ENCODE measurements around the gene SPINK4. TPM values are rescaled to one million over a fixed set of nuclear protein-coding genes. Genes with fewer than 3 reads are reported as not detected.

SPINK4 gene
- total and polyA plus RNA-seq, 2 donors (not counting 1 experiment from before 2014, with no cell fraction given), result not detected

GRCh38 chr9:33295571-33295970 is 55.6 kb downstream of the SPINK4 start:
- Mint-ChIP-seq H3K27ac (peak overlapping the region; percentile 94), H3K4me1 (peaks cover 89% of the 10 kb centered on the region), H3K27me3 (no peaks in the 10 kb centered on the region), H3K4me3 (peak overlapping the region; percentile 84), H3K9me3 (ENCODE audit: insufficient read depth) (no peaks in the 10 kb centered on the region)
- H2AFZ ChIP-seq (ENCODE audit: insufficient read depth, low read depth, low read length, poor library complexity, severe bottlenecking), result no peak overlapping the region
- peak overlapping the region; percentile 81 to 85 for H3K27ac ChIP-seq (ENCODE audit: low read length in 2 of 2)
- intact Hi-C loops (cut with micrococcal nuclease), result loop anchor here (10.0 kb wide), 4 partner anchors 131 to 741 kb away; partner anchors contain the start of genes B4GALT1, SMIM27, SMU1 and TOPORS
- H3K4me2 ChIP-seq (replicated peaks; ENCODE audit: low read depth, low read length, poor library complexity, severe bottlenecking), result peak overlapping the region; percentile 49
- DNase-seq (peak; percentile 42), ATAC-seq (ENCODE audit: low read depth) (no peak)
- peak overlapping the region in 1 of 5 experiments; percentile 16 for H3K4me3 ChIP-seq (ENCODE audit: control extremely low read depth in 1 of 5, extremely low read depth in 1 of 5, insufficient read depth in 1 of 5, low read depth in 2 of 5, low read length in 4 of 5)
- H3K79me2 ChIP-seq (ENCODE audit: control insufficient read depth, insufficient read depth, low read length), result peaks cover 89% of the 10 kb centered on the region
- H3K4me1 ChIP-seq (ENCODE audit: control insufficient read depth in 2 of 2, insufficient read depth in 2 of 2, low read length in 2 of 2), result peaks cover 79% of the 10 kb centered on the region in 2 donors
- TF ChIP-seq, protein P1, sequence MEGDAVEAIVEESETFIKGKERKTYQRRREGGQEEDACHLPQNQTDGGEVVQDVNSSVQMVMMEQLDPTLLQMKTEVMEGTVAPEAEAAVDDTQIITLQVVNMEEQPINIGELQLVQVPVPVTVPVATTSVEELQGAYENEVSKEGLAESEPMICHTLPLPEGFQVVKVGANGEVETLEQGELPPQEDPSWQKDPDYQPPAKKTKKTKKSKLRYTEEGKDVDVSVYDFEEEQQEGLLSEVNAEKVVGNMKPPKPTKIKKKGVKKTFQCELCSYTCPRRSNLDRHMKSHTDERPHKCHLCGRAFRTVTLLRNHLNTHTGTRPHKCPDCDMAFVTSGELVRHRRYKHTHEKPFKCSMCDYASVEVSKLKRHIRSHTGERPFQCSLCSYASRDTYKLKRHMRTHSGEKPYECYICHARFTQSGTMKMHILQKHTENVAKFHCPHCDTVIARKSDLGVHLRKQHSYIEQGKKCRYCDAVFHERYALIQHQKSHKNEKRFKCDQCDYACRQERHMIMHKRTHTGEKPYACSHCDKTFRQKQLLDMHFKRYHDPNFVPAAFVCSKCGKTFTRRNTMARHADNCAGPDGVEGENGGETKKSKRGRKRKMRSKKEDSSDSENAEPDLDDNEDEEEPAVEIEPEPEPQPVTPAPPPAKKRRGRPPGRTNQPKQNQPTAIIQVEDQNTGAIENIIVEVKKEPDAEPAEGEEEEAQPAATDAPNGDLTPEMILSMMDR (IDR thresholded peaks at IDR 0.05), result no peak
- TF ChIP-seq EZH2 (IDR thresholded peaks at IDR 0.05; ENCODE audit: borderline replicate concordance, insufficient read depth, low read depth, low read length, poor library complexity, severe bottlenecking), result no peak
- CTCF ChIA-PET, result interaction anchor here (0.8 kb wide), 1 partner anchor 9 kb away, joined by 4 read pairs; no protein-coding TSS in a partner anchor
- no CpG with 5 or more reads among the region's 2 CpGs for WGBS (ENCODE audit: insufficient coverage)
- no peak overlapping the region for H3K9ac ChIP-seq (ENCODE audit: low read length)
- no peaks in the 10 kb centered on the region for H3K27me3 ChIP-seq (replicated peaks in 1 of 4; ENCODE audit: control extremely low read depth in 1 of 4, control insufficient read depth in 3 of 4, insufficient read depth in 4 of 4, low read length in 3 of 4)
- POLR2A ChIA-PET, result no interaction called here
- H3K9me3 ChIP-seq (ENCODE audit: control extremely low read depth in 1 of 3, control insufficient read depth in 2 of 3, insufficient read depth in 1 of 3, low read length in 2 of 3), result no peaks in the 10 kb centered on the region
- peaks cover 3 to 60% of the 10 kb centered on the region in 2 experiments for H3K36me3 ChIP-seq (replicated peaks in 1 of 2; ENCODE audit: control extremely low read depth in 1 of 2, control insufficient read depth in 1 of 2, extremely low read depth in 1 of 2, insufficient read depth in 2 of 2, low read length in 1 of 2)
- no peaks in the 10 kb centered on the region for H4K20me1 ChIP-seq (ENCODE audit: control insufficient read depth, insufficient read depth, low read length, poor library complexity, severe bottlenecking)

DNA sequence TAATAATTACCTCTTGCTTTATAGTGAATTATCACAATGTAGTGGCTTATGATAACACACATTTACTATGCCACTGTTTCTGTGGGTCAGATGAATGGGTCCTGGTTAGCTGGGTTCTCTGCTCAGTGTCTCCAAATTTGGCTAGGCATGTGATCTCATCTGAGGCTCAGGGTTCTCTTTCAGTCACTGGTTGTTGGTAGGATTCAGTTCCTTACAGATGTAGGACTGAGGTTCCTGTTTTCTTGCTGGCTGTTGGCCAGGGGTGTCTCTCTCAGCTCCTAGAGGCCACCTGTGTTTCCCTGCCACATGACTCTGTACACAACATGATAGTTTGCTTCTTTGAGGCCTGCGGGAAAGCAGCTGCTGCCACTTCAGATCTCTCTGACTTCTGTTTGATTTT is 57.5 kb downstream of the SPINK4 start:
- H3K36me3 ChIP-seq (replicated peaks in 1 of 2; ENCODE audit: control extremely low read depth in 1 of 2, control insufficient read depth in 1 of 2, extremely low read depth in 1 of 2, insufficient read depth in 2 of 2, low read length in 1 of 2), result peaks cover 0 to 70% of the 10 kb centered on the region in 2 experiments
- peak overlapping the region; percentile 62 for H3K4me3 Mint-ChIP-seq
- H4K20me1 ChIP-seq (ENCODE audit: control insufficient read depth, insufficient read depth, low read length, poor library complexity, severe bottlenecking), result peaks cover 5% of the 10 kb centered on the region

More for the DNA sequence above, 57.5 kb downstream of the SPINK4 start:
- Mint-ChIP-seq H3K9me3 (ENCODE audit: insufficient read depth) (no peaks in the 10 kb centered on the region), H3K4me1 (peaks cover 78% of the 10 kb centered on the region), H3K27me3 (no peaks in the 10 kb centered on the region), H3K27ac (peak overlapping the region; percentile 94)
- Histone ChIP-seq H3K4me3 (ENCODE audit: control extremely low read depth in 1 of 5, extremely low read depth in 1 of 5, insufficient read depth in 1 of 5, low read depth in 2 of 5, low read length in 4 of 5) (peak overlapping the region in 1 of 5 experiments; percentile 21), H3K27ac (ENCODE audit: low read length in 2 of 2) (peak overlapping the region; percentile 81 to 85), H3K4me2 (replicated peaks; ENCODE audit: low read depth, low read length, poor library complexity, severe bottlenecking) (peak overlapping the region; percentile 49), H3K4me1 (ENCODE audit: control insufficient read depth in 2 of 2, insufficient read depth in 2 of 2, low read length in 2 of 2) (peaks cover 60 to 66% of the 10 kb centered on the region in 2 donors), H3K9ac (ENCODE audit: low read length) (peak overlapping the region; percentile 28), H3K27me3 (replicated peaks in 1 of 4; ENCODE audit: control extremely low read depth in 1 of 4, control insufficient read depth in 3 of 4, insufficient read depth in 4 of 4, low read length in 3 of 4) (no peaks in the 10 kb centered on the region), H3K9me3 (ENCODE audit: control extremely low read depth in 1 of 3, control insufficient read depth in 2 of 3, insufficient read depth in 1 of 3, low read length in 2 of 3) (no peaks in the 10 kb centered on the region), H3K79me2 (ENCODE audit: control insufficient read depth, insufficient read depth, low read length) (peaks cover 89% of the 10 kb centered on the region), H2AFZ (ENCODE audit: insufficient read depth, low read depth, low read length, poor library complexity, severe bottlenecking) (peak overlapping the region; percentile 26)
- TF ChIP-seq EZH2 (IDR thresholded peaks at IDR 0.05; ENCODE audit: borderline replicate concordance, insufficient read depth, low read depth, low read length, poor library complexity, severe bottlenecking), result no peak
- TF ChIP-seq, protein P1 (IDR thresholded peaks at IDR 0.05), result no peak
- intact Hi-C loops (cut with micrococcal nuclease), result loop anchor here (1.0 to 10.0 kb wide), 5 partner anchors 10 to 743 kb away; partner anchors contain the start of genes B4GALT1, SMIM27, SMU1 and TOPORS
- ChIA-PET POLR2A (interaction anchor here (0.8 to 2.2 kb wide), 5 partner anchors 10 to 271 kb away, joined by 3 to 27 read pairs (median 4); partner anchors contain the start of genes B4GALT1, BAG1, CHMP5 and SMU1), CTCF (interaction anchor here (1.1 to 2.6 kb wide), 4 partner anchors 10 to 176 kb away, joined by 3 to 25 read pairs (median 6); partner anchors contain the start of gene NOL6)
- WGBS (ENCODE audit: insufficient coverage), result 0% methylated on average over 1 of the region's 1 CpG
- DNase-seq (peak; percentile 91), ATAC-seq (ENCODE audit: low read depth) (peak; percentile 94)
